K562 (cell line): ENCODE data around the gene MRPS31. TPM values are rescaled to one million over a fixed set of nuclear protein-coding genes. Genes with fewer than 3 reads are reported as not detected.

Experiments used
- BHLHE40 ChIP-seq: IDR thresholded peaks from 2 replicates; pipeline ENCODE4 v1.6.1; 2011; ENCODE audit warnings: low read length, improper control_type of control experiment
- BMI1 ChIP-seq: fragments of 150-350 bp; IDR thresholded peaks from 2 replicates; pipeline ENCODE4 v1.6.1; 2014; ENCODE audit warnings: low read length
- C11orf30 ChIP-seq: fragments of 450-650 bp; IDR thresholded peaks from 2 replicates; pipeline ENCODE4 v1.6.1; 2016; ENCODE audit warnings: low read depth, mild to moderate bottlenecking
- CBFA2T2 ChIP-seq: fragments of 450-650 bp; conservative IDR thresholded peaks from 2 replicates; pipeline ENCODE4 v1.6.1; 2017; ENCODE audit warnings: mild to moderate bottlenecking
- CSDE1 ChIP-seq, 2 experiments: fragments of 450-650 bp; IDR thresholded peaks; 2 replicates each; pipeline ENCODE4 v1.6.1; 2016; ENCODE audit warnings: mild to moderate bottlenecking in 1 of 2
- DIDO1 ChIP-seq: fragments of 450-650 bp; IDR thresholded peaks from 2 replicates; pipeline ENCODE4 v1.6.1; 2016; ENCODE audit warnings: low read depth, missing biosample characterization, missing genetic modification characterization
- FUS ChIP-seq: fragments of 200-400 bp; formaldehyde crosslinking; optimal IDR thresholded peaks from 2 replicates; pipeline ENCODE3; 2017; ENCODE audit warnings: low read depth, low read length
- HDAC2 ChIP-seq: fragments of 450-650 bp; IDR thresholded peaks from 2 replicates; pipeline ENCODE4 v1.6.1; 2016; ENCODE audit warnings: mild to moderate bottlenecking
- HNRNPK ChIP-seq: fragments of 200-400 bp; formaldehyde crosslinking; IDR thresholded peaks from one replicate; pipeline ENCODE4 v1.6.1; 2018; ENCODE audit warnings: mild to moderate bottlenecking, low read depth, low read length; ENCODE audit not compliant: poor library complexity, severe bottlenecking
- MTA2 ChIP-seq: fragments of 450-650 bp; IDR thresholded peaks from 2 replicates; pipeline ENCODE4 v1.6.1; 2016; ENCODE audit warnings: low read depth
- NCOA6 ChIP-seq: fragments of 450-650 bp; IDR thresholded peaks from 2 replicates; pipeline ENCODE4 v1.6.1; 2017; ENCODE audit warnings: mild to moderate bottlenecking
- OTX1 ChIP-seq: fragments of 450-650 bp; formaldehyde crosslinking; IDR thresholded peaks from 2 replicates; pipeline ENCODE4 v1.4.0; 2022; ENCODE audit warnings: mild to moderate bottlenecking
- RB1 ChIP-seq: fragments of 450-650 bp; IDR thresholded peaks from 2 replicates; pipeline ENCODE4 v1.6.1; 2017; ENCODE audit warnings: low read depth, mild to moderate bottlenecking
- SAFB ChIP-seq: fragments of 200-400 bp; formaldehyde crosslinking; IDR thresholded peaks from 2 replicates; pipeline ENCODE4 v1.6.1; 2017; ENCODE audit warnings: low read depth, low read length, borderline replicate concordance
- SAFB2 ChIP-seq: fragments of 200-400 bp; formaldehyde crosslinking; IDR thresholded peaks from 2 replicates; pipeline ENCODE4 v1.6.1; 2018; ENCODE audit warnings: borderline replicate concordance, low read length, low read depth, moderate library complexity; ENCODE audit not compliant: severe bottlenecking
- SETDB1 ChIP-seq: IDR thresholded peaks from one replicate; pipeline ENCODE4 v1.6.1; 2012; ENCODE audit warnings: low read length, control low read depth, inconsistent platforms
- TBL1XR1 ChIP-seq, 2 experiments: IDR thresholded peaks; 2 replicates each; pipeline ENCODE4 v1.6.1; 2012; ENCODE audit warnings: improper control_type of control experiment in 2 of 2, low read length in 2 of 2, mild to moderate bottlenecking in 1 of 2
- TCF7 ChIP-seq: sonication (generic); IDR thresholded peaks from 2 replicates; pipeline ENCODE4 v1.6.1; 2016; ENCODE audit warnings: antibody characterized with exemption, borderline replicate concordance
- THRAP3 ChIP-seq: fragments of 450-650 bp; IDR thresholded peaks from 2 replicates; pipeline ENCODE4 v1.6.1; 2016; ENCODE audit warnings: mild to moderate bottlenecking, inconsistent platforms, borderline replicate concordance
- XRCC3 ChIP-seq: fragments of 450-650 bp; IDR thresholded peaks from 2 replicates; pipeline ENCODE4 v1.6.1; 2017; ENCODE audit warnings: mild to moderate bottlenecking, moderate library complexity
- ZNF121 ChIP-seq: sonication (generic); formaldehyde crosslinking; conservative IDR thresholded peaks from 2 replicates; pipeline ENCODE4 v1.8.0; 2022; ENCODE audit warnings: missing genetic modification reagents
- ZNF316 ChIP-seq: fragments of 450-650 bp; IDR thresholded peaks from 2 replicates; pipeline ENCODE4 v1.6.1; 2016
- ZNF445 ChIP-seq: fragments of 250-450 bp; sonication (Bioruptor Pico); IDR thresholded peaks from 2 replicates; pipeline ENCODE4 v1.4.0; 2020; ENCODE audit warnings: low read depth, mild to moderate bottlenecking, moderate library complexity
- ZSCAN29 ChIP-seq: fragments of 450-650 bp; IDR thresholded peaks from 2 replicates; pipeline ENCODE4 v1.6.1; 2017
- ZZZ3 ChIP-seq: fragments of 450-650 bp; IDR thresholded peaks from 2 replicates; pipeline ENCODE4 v1.6.1; 2016; ENCODE audit warnings: antibody characterized with exemption, mild to moderate bottlenecking, moderate library complexity
- polyA plus RNA-seq, 8 experiments: library from polyadenylated mRNA; depleted of rRNA in 4 of 8; stranded (reverse) in 5 of 8; unstranded in 3 of 8; fragments of >200 nt; fragmentation: Nextera tagmentation in 2 of 8; fragmentation: Illumina TruSeq in 1 of 8; extraction: Ambion mirVana in 2 of 8; extraction: Trizol in 1 of 8; gene quantifications; 2 replicates each; pipeline versions ENCODE4 v1.2.1 to v1.2.3, GENCODE V29; 2011 to 2014; ENCODE audit warnings: inconsistent platforms in 1 of 8, missing spikeins in 1 of 8
- total RNA-seq, 7 experiments: library from RNA; depleted of rRNA in 6 of 7; stranded (reverse); fragments of >200 nt in 6 of 7; fragmentation: Illumina TruSeq in 2 of 7; extraction: Trizol in 2 of 7; gene quantifications; 2 replicates each; pipeline versions ENCODE4 v1.2.1 to v1.2.3, GENCODE V29; 2011 to 2021; ENCODE audit warnings: low replicate concordance in 1 of 7
- TF ChIP-seq, protein P1 (sequence below): fragments of 450-650 bp; IDR thresholded peaks from 2 replicates; pipeline ENCODE4 v1.6.1; 2017; ENCODE audit warnings: mild to moderate bottlenecking, moderate library complexity
- TF ChIP-seq, protein P2 (sequence below): fragments of 450-650 bp; conservative IDR thresholded peaks from 2 replicates; pipeline ENCODE4 v1.6.1; 2016; ENCODE audit warnings: missing genetic modification characterization, low read depth, mild to moderate bottlenecking, control low read depth, missing compliant biosample characterization
- TF ChIP-seq, protein P3 (sequence below): sonication (generic); formaldehyde crosslinking; IDR thresholded peaks from 2 replicates; pipeline ENCODE4 v1.8.0; 2022; ENCODE audit warnings: mild to moderate bottlenecking, missing genetic modification reagents, borderline replicate concordance

Gene MRPS31
- total and polyA plus RNA-seq, 9 of the 15 experiments (the other 6 are each of a cell fraction or from before 2014, with no cell fraction given), result 20.3 to 57.8 (median 37.1) TPM

DNA sequence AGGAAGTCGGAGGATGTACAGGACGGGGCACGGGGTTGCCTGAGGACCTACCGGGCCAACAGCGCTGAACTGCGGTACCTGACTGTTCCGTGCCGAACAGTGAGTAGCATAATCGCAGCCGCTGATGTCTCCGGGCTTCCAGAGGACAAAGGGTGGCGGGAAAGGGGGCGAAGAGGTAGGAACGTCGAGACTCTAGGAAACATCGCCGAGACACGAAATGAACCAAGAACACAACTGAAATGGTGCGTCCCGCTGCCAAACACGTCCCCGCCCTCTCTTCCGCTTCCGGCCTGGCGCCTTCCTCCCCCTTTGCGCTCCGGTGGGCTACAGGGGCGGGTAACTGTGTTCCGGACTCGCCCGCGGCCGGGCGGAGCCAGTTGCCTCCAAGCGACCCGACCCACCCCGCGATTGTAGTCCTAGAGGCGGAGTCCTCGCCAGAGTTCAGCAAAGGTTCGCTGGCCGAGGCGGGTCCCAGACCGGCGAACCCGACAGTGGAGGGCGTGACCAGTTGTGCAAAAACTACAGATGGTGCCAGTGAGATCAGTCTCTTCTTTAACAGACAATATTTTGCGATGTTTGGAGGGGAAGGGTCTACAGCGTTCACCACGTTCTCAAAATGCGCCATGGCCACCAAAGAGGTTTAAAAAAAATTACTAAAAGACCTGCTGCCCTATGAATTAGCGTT lies at the start of gene MRPS31 (continued):
- TF ChIP-seq THRAP3 (peak; percentile 86; the same call in 1 of the 2 replicates), HDAC2 (peak; percentile 65; the same call in 1 of the 2 replicates), TBL1XR1 (IDR thresholded peaks at IDR 0.05; ENCODE audit: low read length in 2 of 2) (peak; percentile 46 to 64; a peak in 2 of 4 replicates), ZNF445 (no peak), SAFB2 (no peak), C11orf30 (peak; percentile 96), FUS (no peak), NCOA6 (no peak), ZNF121 (CRISPR knock-in tag) (no peak), TCF7 (no peak), RB1 (peak; percentile 93), BHLHE40 (no peak), CBFA2T2 (no peak), ZSCAN29 (no peak), CSDE1 (IDR thresholded peaks at IDR 0.05) (no peak), ZZZ3 (peak; percentile 71; the same call in 1 of the 2 replicates), SETDB1 (no peak), SAFB (no peak), XRCC3 (no peak), MTA2 (no peak), DIDO1 (tag) (peak; percentile 98), HNRNPK (no peak), ZNF316 (no peak), OTX1 (no peak), BMI1 (no peak)
- TF ChIP-seq, protein P1, sequence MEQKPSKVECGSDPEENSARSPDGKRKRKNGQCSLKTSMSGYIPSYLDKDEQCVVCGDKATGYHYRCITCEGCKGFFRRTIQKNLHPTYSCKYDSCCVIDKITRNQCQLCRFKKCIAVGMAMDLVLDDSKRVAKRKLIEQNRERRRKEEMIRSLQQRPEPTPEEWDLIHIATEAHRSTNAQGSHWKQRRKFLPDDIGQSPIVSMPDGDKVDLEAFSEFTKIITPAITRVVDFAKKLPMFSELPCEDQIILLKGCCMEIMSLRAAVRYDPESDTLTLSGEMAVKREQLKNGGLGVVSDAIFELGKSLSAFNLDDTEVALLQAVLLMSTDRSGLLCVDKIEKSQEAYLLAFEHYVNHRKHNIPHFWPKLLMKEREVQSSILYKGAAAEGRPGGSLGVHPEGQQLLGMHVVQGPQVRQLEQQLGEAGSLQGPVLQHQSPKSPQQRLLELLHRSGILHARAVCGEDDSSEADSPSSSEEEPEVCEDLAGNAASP, result no peak
- TF ChIP-seq, protein P2, sequence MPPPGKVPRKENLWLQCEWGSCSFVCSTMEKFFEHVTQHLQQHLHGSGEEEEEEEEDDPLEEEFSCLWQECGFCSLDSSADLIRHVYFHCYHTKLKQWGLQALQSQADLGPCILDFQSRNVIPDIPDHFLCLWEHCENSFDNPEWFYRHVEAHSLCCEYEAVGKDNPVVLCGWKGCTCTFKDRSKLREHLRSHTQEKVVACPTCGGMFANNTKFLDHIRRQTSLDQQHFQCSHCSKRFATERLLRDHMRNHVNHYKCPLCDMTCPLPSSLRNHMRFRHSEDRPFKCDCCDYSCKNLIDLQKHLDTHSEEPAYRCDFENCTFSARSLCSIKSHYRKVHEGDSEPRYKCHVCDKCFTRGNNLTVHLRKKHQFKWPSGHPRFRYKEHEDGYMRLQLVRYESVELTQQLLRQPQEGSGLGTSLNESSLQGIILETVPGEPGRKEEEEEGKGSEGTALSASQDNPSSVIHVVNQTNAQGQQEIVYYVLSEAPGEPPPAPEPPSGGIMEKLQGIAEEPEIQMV (tag), result no peak
- TF ChIP-seq, protein P3, sequence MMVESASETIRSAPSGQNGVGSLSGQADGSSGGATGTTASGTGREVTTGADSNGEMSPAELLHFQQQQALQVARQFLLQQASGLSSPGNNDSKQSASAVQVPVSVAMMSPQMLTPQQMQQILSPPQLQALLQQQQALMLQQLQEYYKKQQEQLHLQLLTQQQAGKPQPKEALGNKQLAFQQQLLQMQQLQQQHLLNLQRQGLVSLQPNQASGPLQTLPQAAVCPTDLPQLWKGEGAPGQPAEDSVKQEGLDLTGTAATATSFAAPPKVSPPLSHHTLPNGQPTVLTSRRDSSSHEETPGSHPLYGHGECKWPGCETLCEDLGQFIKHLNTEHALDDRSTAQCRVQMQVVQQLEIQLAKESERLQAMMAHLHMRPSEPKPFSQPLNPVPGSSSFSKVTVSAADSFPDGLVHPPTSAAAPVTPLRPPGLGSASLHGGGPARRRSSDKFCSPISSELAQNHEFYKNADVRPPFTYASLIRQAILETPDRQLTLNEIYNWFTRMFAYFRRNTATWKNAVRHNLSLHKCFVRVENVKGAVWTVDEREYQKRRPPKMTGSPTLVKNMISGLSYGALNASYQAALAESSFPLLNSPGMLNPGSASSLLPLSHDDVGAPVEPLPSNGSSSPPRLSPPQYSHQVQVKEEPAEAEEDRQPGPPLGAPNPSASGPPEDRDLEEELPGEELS (CRISPR knock-in tag), result no peak
